H1 (cell line): Measurements from ENCODE around the gene DBX2. TPM values are rescaled to one million over a fixed set of nuclear protein-coding genes. Genes with fewer than 3 reads are reported as not detected.

Experiments
- CTCF ChIA-PET: fragments of 300-600 bp; sonication (Branson Sonifier 250); formaldehyde crosslinking; loops from one replicate; lab custom pipeline; 2021; ENCODE audit not compliant: partially characterized antibody; lab: Charles Lee
- POLR2A ChIA-PET: fragments of 300-600 bp; sonication (Branson Sonifier 250); formaldehyde crosslinking; loops from one replicate; lab custom pipeline; 2021; ENCODE audit warnings: inconsistent platforms; ENCODE audit not compliant: partially characterized antibody; lab: Charles Lee
- DNase-seq, 2 experiments: peaks; one replicate each; pipeline versions ENCODE4 v3.0.0 to v3.0.0-alpha.2; 2010 to 2022; ENCODE audit warnings: low spot score in 2 of 2, low read depth in 1 of 2, mixed read lengths in 1 of 2
- FAIRE-seq: peaks from 2 replicates; lab custom pipeline; 2011; peaks lifted over from hg19 to GRCh38; lab: Jason Lieb, UNC
- H2AFZ ChIP-seq: 2 replicates; pipeline ENCODE4 v1.8.1; 2012; ENCODE audit warnings: low read length, inconsistent platforms
- H2AK5ac ChIP-seq: 2 replicates; pipeline ENCODE4 v1.6.1; 2013; ENCODE audit warnings: low read depth, low read length
- H2BK120ac ChIP-seq: replicated peaks from 2 replicates; pipeline ENCODE3; 2013; ENCODE audit warnings: low read depth, low read length, inconsistent platforms
- H2BK12ac ChIP-seq: 2 replicates; pipeline ENCODE4 v1.6.1; 2013; ENCODE audit warnings: low read depth, low read length
- H2BK15ac ChIP-seq: 2 replicates; pipeline ENCODE4 v1.6.1; 2013; ENCODE audit warnings: low read length
- H2BK20ac ChIP-seq: 2 replicates; pipeline ENCODE4 v1.6.1; 2013; ENCODE audit warnings: low read length
- H2BK5ac ChIP-seq: 2 replicates; pipeline ENCODE4 v1.6.1; 2013; ENCODE audit warnings: low read depth, low read length
- H3K14ac ChIP-seq: 2 replicates; pipeline ENCODE4 v1.6.1; 2013; ENCODE audit warnings: inconsistent platforms; ENCODE audit not compliant: insufficient read length
- H3K18ac ChIP-seq: 2 replicates; pipeline ENCODE4 v1.6.1; 2013; ENCODE audit warnings: low read length; ENCODE audit errors: extremely low read depth
- H3K23ac ChIP-seq: 2 replicates; pipeline ENCODE4 v1.6.1; 2013; ENCODE audit warnings: inconsistent platforms; ENCODE audit not compliant: insufficient read length
- H3K23me2 ChIP-seq: 2 replicates; pipeline ENCODE4 v1.6.1; 2013; ENCODE audit warnings: low read depth, low read length
- H3K27ac ChIP-seq: 2 replicates; pipeline ENCODE4 v1.6.1; 2011; ENCODE audit warnings: low read depth, low read length, inconsistent platforms
- H3K27me3 ChIP-seq, 4 experiments: replicated peaks in 1 of 4; 1 replicate in 1 of 4; 2 replicates in 3 of 4; pipeline versions ENCODE4 v1.6.1 to v1.8.1; 2011 to 2013; ENCODE audit warnings: low read length in 3 of 4, mild to moderate bottlenecking in 3 of 4, inconsistent platforms in 2 of 4, mixed read lengths in 2 of 4, moderate library complexity in 1 of 4; ENCODE audit not compliant: control insufficient read depth in 3 of 4, insufficient read depth in 3 of 4; ENCODE audit errors: extremely low read depth in 1 of 4
- H3K36me3 ChIP-seq, 4 experiments: 2 replicates each; pipeline versions ENCODE4 v1.6.1 to v1.8.1; 2011 to 2013; ENCODE audit warnings: mild to moderate bottlenecking in 4 of 4, low read length in 3 of 4, moderate library complexity in 2 of 4, control low read depth in 1 of 4, inconsistent platforms in 1 of 4; ENCODE audit not compliant: insufficient read depth in 4 of 4, control insufficient read depth in 2 of 4
- H3K4ac ChIP-seq: replicated peaks from 2 replicates; pipeline ENCODE3; 2013; ENCODE audit warnings: low read length, low read depth, mixed read lengths, inconsistent platforms; ENCODE audit not compliant: insufficient read length
- H3K4me1 ChIP-seq, 4 experiments: replicated peaks in 1 of 4; 1 replicate in 1 of 4; 2 replicates in 3 of 4; pipeline versions ENCODE4 v1.6.1 to v1.8.1; 2011 to 2013; ENCODE audit warnings: low read length in 3 of 4, inconsistent platforms in 2 of 4, mixed read lengths in 1 of 4; ENCODE audit not compliant: insufficient read depth in 4 of 4, control insufficient read depth in 3 of 4
- H3K4me2 ChIP-seq, 2 experiments: 2 replicates each; pipeline versions ENCODE4 v1.6.1 to v1.8.1; 2011 to 2013; ENCODE audit warnings: low read depth in 2 of 2, low read length in 2 of 2, control low read depth in 1 of 2, inconsistent platforms in 1 of 2, mild to moderate bottlenecking in 1 of 2; ENCODE audit not compliant: insufficient read depth in 1 of 2
- H3K4me3 ChIP-seq, 4 experiments: fragments of 200-600, 300-600 bp in 1 of 4; sonication (generic), shearing (Covaris generic), sonication (Bioruptor Twin) in 1 of 4; 2 replicates each; pipeline versions ENCODE4 v1.5.1 to v1.8.1; 2011 to 2016; ENCODE audit warnings: low read length in 4 of 4, low read depth in 3 of 4, control low read depth in 2 of 4, inconsistent platforms in 2 of 4, mild to moderate bottlenecking in 2 of 4, mixed read lengths in 1 of 4, moderate library complexity in 1 of 4; ENCODE audit not compliant: insufficient read depth in 2 of 4; ENCODE audit errors: extremely low read depth in 1 of 4
- H3K56ac ChIP-seq: replicated peaks from 2 replicates; pipeline ENCODE3; 2013; ENCODE audit warnings: low read depth, mild to moderate bottlenecking, mixed read lengths, low read length, inconsistent platforms; ENCODE audit not compliant: insufficient read length
- H3K79me1 ChIP-seq: 2 replicates; pipeline ENCODE4 v1.6.1; 2013; ENCODE audit warnings: low read depth, low read length, control low read depth
- H3K79me2 ChIP-seq, 2 experiments: 2 replicates each; pipeline versions ENCODE4 v1.6.1 to v1.8.1; 2012 to 2013; ENCODE audit warnings: low read length in 2 of 2, mild to moderate bottlenecking in 2 of 2, inconsistent platforms in 1 of 2; ENCODE audit not compliant: insufficient read depth in 2 of 2, control insufficient read depth in 1 of 2
- H3K9ac ChIP-seq, 4 experiments: replicated peaks in 1 of 4; 1 replicate in 1 of 4; 2 replicates in 3 of 4; pipeline versions ENCODE4 v1.6.1 to v1.8.1; 2011 to 2013; ENCODE audit warnings: low read depth in 3 of 4, low read length in 3 of 4, control low read depth in 2 of 4, mild to moderate bottlenecking in 2 of 4, moderate library complexity in 2 of 4, inconsistent platforms in 1 of 4; ENCODE audit errors: extremely low read depth in 1 of 4
- H3K9me3 ChIP-seq, 2 experiments: 2 replicates each; pipeline versions ENCODE4 v1.6.1 to v1.8.1; 2012 to 2013; ENCODE audit warnings: mild to moderate bottlenecking in 2 of 2, moderate library complexity in 2 of 2, control low read depth in 1 of 2, inconsistent platforms in 1 of 2, low read depth in 1 of 2, low read length in 1 of 2, mixed read lengths in 1 of 2; ENCODE audit not compliant: insufficient read depth in 2 of 2
- H4K20me1 ChIP-seq, 2 experiments: replicated peaks in 1 of 2; 2 replicates each; pipeline versions ENCODE3 to v1.8.1; 2011 to 2013; ENCODE audit warnings: inconsistent platforms in 2 of 2, low read length in 2 of 2, mild to moderate bottlenecking in 1 of 2; ENCODE audit not compliant: insufficient read depth in 2 of 2, control insufficient read depth in 1 of 2
- H4K5ac ChIP-seq: 2 replicates; pipeline ENCODE4 v1.6.1; 2013; ENCODE audit warnings: low read length, low read depth, mixed read lengths, inconsistent platforms; ENCODE audit not compliant: insufficient read length
- H4K8ac ChIP-seq: 2 replicates; pipeline ENCODE4 v1.8.0; 2013; ENCODE audit warnings: mild to moderate bottlenecking, moderate library complexity, low read length, inconsistent platforms; ENCODE audit not compliant: insufficient read depth; ENCODE audit errors: extremely low read depth
- H4K91ac ChIP-seq: replicated peaks from 2 replicates; pipeline ENCODE3; 2013; ENCODE audit warnings: low read length, mixed read lengths, inconsistent platforms; ENCODE audit not compliant: insufficient read length
- CTBP2 ChIP-seq: IDR thresholded peaks from 2 replicates; pipeline ENCODE4 v1.7.0; 2011; ENCODE audit warnings: borderline replicate concordance, mild to moderate bottlenecking, moderate library complexity, mixed read lengths, low read length; ENCODE audit not compliant: insufficient read depth, insufficient read length
- NANOG ChIP-seq: IDR thresholded peaks from 2 replicates; pipeline ENCODE4 v1.6.1; 2011; ENCODE audit warnings: low read length, low read depth, mild to moderate bottlenecking, inconsistent platforms; ENCODE audit not compliant: insufficient read depth, poor library complexity, severe bottlenecking
- SP1 ChIP-seq: IDR thresholded peaks from 2 replicates; pipeline ENCODE4 v1.6.1; 2011; ENCODE audit warnings: low read depth, low read length
- polyA plus RNA-seq, 7 experiments: library from polyadenylated mRNA; depleted of rRNA in 3 of 7; stranded (reverse) in 5 of 7; unstranded in 2 of 7; fragments of >200 nt in 5 of 7; fragments of 200-250 nt in 2 of 7; gene quantifications; 1 replicate in 5 of 7; 2 replicates in 1 of 7; 4 replicates in 1 of 7; pipeline versions ENCODE4 v1.2.1 to v1.2.3, GENCODE V29; 2011 to 2013; ENCODE audit warnings: missing spikeins in 2 of 7, mixed read lengths in 2 of 7
- total RNA-seq: library from RNA; stranded (reverse); fragmentation: NEBNext Ultra II Directional; extraction: Animal tissue kit (Norgen Biotek cat#: 25700); gene quantifications from 2 replicates; pipeline ENCODE4 v1.2.1, GENCODE V29; 2021

DBX2 gene
- total and polyA plus RNA-seq, 2 of the 8 experiments (the other 6 are each of a cell fraction or from before 2014, with no cell fraction given) = 0.06 TPM; not detected in 1

- Histone ChIP-seq H2AK5ac (no peak overlapping the region), H3K9ac (no peak overlapping the region), H3K23me2 (no peaks in the 10 kb centered on the region), H3K4me3 (no peak overlapping the region), H3K79me2 (no peaks in the 10 kb centered on the region), H2BK5ac (no peak overlapping the region), H3K79me1 (no peaks in the 10 kb centered on the region), H2BK20ac (no peak overlapping the region), H4K20me1 (no peaks in the 10 kb centered on the region), H3K56ac (no peak overlapping the region), H4K91ac (no peak overlapping the region), H3K27ac (no peak overlapping the region), H2BK120ac (no peak overlapping the region), H2BK15ac (no peak overlapping the region), H2BK12ac (no peak overlapping the region), H3K4me1 (no peaks in the 10 kb centered on the region), H4K8ac (no peak overlapping the region), H3K27me3 (no peaks in the 10 kb centered on the region), H3K14ac (no peak overlapping the region), H3K23ac (no peak overlapping the region), H3K4ac (no peak overlapping the region), H3K36me3 (no peaks in the 10 kb centered on the region), H2AFZ (no peak overlapping the region), H3K4me2 (no peak overlapping the region), H4K5ac (no peak overlapping the region), H3K9me3 (no peaks in the 10 kb centered on the region), H3K18ac (no peak overlapping the region)
- FAIRE-seq = no peak
- CTCF ChIA-PET = interaction anchor here (0.6 kb wide), 1 partner anchor 922 kb away, joined by 4 read pairs; no protein-coding TSS in a partner anchor
- POLR2A ChIA-PET = no interaction called here
- no peak for DNase-seq
- TF ChIP-seq SP1 (no peak), NANOG (no peak), CTBP2 (no peak)
These were observed 51.5 kb downstream of the DBX2 start for GRCh38 chr12:44999355-44999754.
